Calu3 (cell line): ENCODE measurements around the gene ACSBG1. TPM values are rescaled to one million over a fixed set of nuclear protein-coding genes. Genes with fewer than 3 reads are reported as not detected.

ENCODE experiments used
- BruUV-seq: library from RNA; stranded (reverse); fragments of 400-500 nt; replicated peaks from 2 replicates; lab custom pipeline; 2021; lab: Mats Ljungman, UMichigan
- CTCF ChIA-PET: fragments of 300-600 bp; sonication (Branson Sonifier 250); formaldehyde crosslinking; loops from one replicate; lab custom pipeline; 2022; ENCODE audit warnings: antibody characterized with exemption; lab: Charles Lee
- DNase-seq: peaks from one replicate; pipeline ENCODE4 v3.0.0; 2022
- H3K27ac Mint-ChIP-seq: one replicate; pipeline ENCODE4 v1.8.0; 2022; ENCODE audit warnings: mixed read lengths; ENCODE audit not compliant: unreplicated experiment
- H3K27me3 Mint-ChIP-seq: one replicate; pipeline ENCODE4 v1.8.0; 2022; ENCODE audit warnings: mixed read lengths; ENCODE audit not compliant: unreplicated experiment
- H3K36me3 Mint-ChIP-seq: one replicate; pipeline ENCODE4 v1.8.0; 2022; ENCODE audit warnings: mild to moderate bottlenecking, moderate library complexity, mixed read lengths; ENCODE audit not compliant: insufficient read depth, unreplicated experiment
- H3K4me1 Mint-ChIP-seq: one replicate; pipeline ENCODE4 v1.8.0; 2022; ENCODE audit warnings: mild to moderate bottlenecking, low read depth, mixed read lengths; ENCODE audit not compliant: unreplicated experiment
- H3K4me3 Mint-ChIP-seq: one replicate; pipeline ENCODE4 v1.8.0; 2022; ENCODE audit warnings: mild to moderate bottlenecking, low read depth, moderate library complexity, mixed read lengths; ENCODE audit not compliant: unreplicated experiment
- H3K9me3 Mint-ChIP-seq: one replicate; pipeline ENCODE4 v1.8.0; 2022; ENCODE audit warnings: low read depth, mixed read lengths; ENCODE audit not compliant: unreplicated experiment
- CTCF ChIP-seq: fragments of 200-600 bp; IDR thresholded peaks from one replicate; pipeline ENCODE4 v1.8.0; 2022; ENCODE audit warnings: antibody characterized with exemption; ENCODE audit not compliant: unreplicated experiment
- intact Hi-C: fragments of 100-400 bp; cut with micrococcal nuclease; formaldehyde crosslinking; loops from one replicate; pipeline ENCODE4 v1.10.0; 2022; ENCODE audit not compliant: unreplicated experiment
- total RNA-seq: library from RNA; stranded (reverse); gene quantifications from 2 replicates; pipeline ENCODE4 v1.2.3, GENCODE V29; 2022

The ACSBG1 gene
- total RNA-seq, 1 experiment from 2014 or later, result 0.45 TPM

GRCh38 chr15:78207641-78208340 is 26.6 kb downstream of the ACSBG1 start:
- no peak overlapping the region for H3K4me3 Mint-ChIP-seq

GRCh38 chr15:78207110-78207458 is 27.3 kb downstream of the ACSBG1 start:
- Mint-ChIP-seq H3K36me3 (peaks cover 8% of the 10 kb centered on the region), H3K27ac (no peak overlapping the region), H3K4me3 (no peak overlapping the region), H3K27me3 (peaks cover 10% of the 10 kb centered on the region), H3K4me1 (peaks cover 41% of the 10 kb centered on the region), H3K9me3 (no peaks in the 10 kb centered on the region)
- TF ChIP-seq CTCF, result no peak
- DNase-seq, result no peak
- no TSS peak for BruUV-seq
- intact Hi-C loops, result no loop called here
- CTCF ChIA-PET, result no interaction called here

More at GRCh38 chr15:78207641-78208340, 26.6 kb downstream of the ACSBG1 start:
- BruUV-seq, result no TSS peak
- H3K27ac Mint-ChIP-seq, result no peak overlapping the region
- CTCF ChIA-PET, result interaction anchor here (0.6 kb wide), 1 partner anchor 12 kb away, joined by 4 read pairs; no protein-coding TSS in a partner anchor
- H3K9me3 Mint-ChIP-seq, result no peaks in the 10 kb centered on the region
- H3K36me3 Mint-ChIP-seq, result peaks cover 8% of the 10 kb centered on the region
- TF ChIP-seq CTCF, result no peak
- DNase-seq, result no peak
- peaks cover 3% of the 10 kb centered on the region for H3K27me3 Mint-ChIP-seq
- intact Hi-C loops, result no loop called here
- peaks cover 49% of the 10 kb centered on the region for H3K4me1 Mint-ChIP-seq

GRCh38 chr15:78206326-78207109 is 27.8 kb downstream of the ACSBG1 start:
- CTCF ChIA-PET, result no interaction called here

GRCh38 chr15:78205856-78206255 is 28.5 kb downstream of the ACSBG1 start:
- TF ChIP-seq CTCF, result no peak
- no peak overlapping the region for H3K4me3 Mint-ChIP-seq
- CTCF ChIA-PET, result interaction anchor here (1.6 kb wide), 1 partner anchor 93 kb away, joined by 3 read pairs; no protein-coding TSS in a partner anchor

More at GRCh38 chr15:78206326-78207109, 27.8 kb downstream of the ACSBG1 start:
- TF ChIP-seq CTCF, result no peak
- DNase-seq, result no peak
- H3K4me3 Mint-ChIP-seq, result no peak overlapping the region
- BruUV-seq, result no TSS peak
- H3K27ac Mint-ChIP-seq, result no peak overlapping the region
- H3K36me3 Mint-ChIP-seq, result peaks cover 8% of the 10 kb centered on the region
- H3K27me3 Mint-ChIP-seq, result peaks cover 16% of the 10 kb centered on the region
- no peaks in the 10 kb centered on the region for H3K9me3 Mint-ChIP-seq
- intact Hi-C loops, result no loop called here
- H3K4me1 Mint-ChIP-seq, result peaks cover 36% of the 10 kb centered on the region

More at GRCh38 chr15:78205856-78206255, 28.5 kb downstream of the ACSBG1 start:
- peaks cover 22% of the 10 kb centered on the region for H3K27me3 Mint-ChIP-seq
- peaks cover 29% of the 10 kb centered on the region for H3K4me1 Mint-ChIP-seq
- DNase-seq, result no peak
- H3K36me3 Mint-ChIP-seq, result peaks cover 8% of the 10 kb centered on the region
- H3K9me3 Mint-ChIP-seq, result no peaks in the 10 kb centered on the region
- H3K27ac Mint-ChIP-seq, result no peak overlapping the region
- no TSS peak for BruUV-seq
- intact Hi-C loops, result no loop called here
